ENCODE data around the gene SCCPDH.

SCCPDH gene

GRCh38 chr1:246773213-246773641 lies 49.0 kb downstream of the SCCPDH start:
- peaks cover 3% of the 10 kb centered on the region; the same call in 1 of the 2 replicates for H4K20me1 ChIP-seq (ENCODE audit: insufficient read depth, low read length)
- H3K4me3 ChIP-seq (ENCODE audit: low read length), result no peak overlapping the region
- H3K4me1 ChIP-seq (ENCODE audit: low read length), result peaks cover 13% of the 10 kb centered on the region
- TF ChIP-seq EZH2phosphoT487 (IDR thresholded peaks at IDR 0.05; ENCODE audit: low read depth) (no peak), CTCF (IDR thresholded peaks at IDR 0.05; ENCODE audit: low read depth, low read length) (no peak)
- H3K27ac ChIP-seq (ENCODE audit: low read length), result no peak overlapping the region
- H2AFZ ChIP-seq (ENCODE audit: low read depth, low read length), result no peak overlapping the region
- H3K4me2 ChIP-seq (ENCODE audit: low read length), result peak overlapping the region; percentile 19
- H3K79me2 ChIP-seq (ENCODE audit: low read length), result no peaks in the 10 kb centered on the region
- no peak overlapping the region for H3K9ac ChIP-seq (ENCODE audit: low read length)
- no peaks in the 10 kb centered on the region for H3K27me3 ChIP-seq (ENCODE audit: low read depth, low read length)
- no peaks in the 10 kb centered on the region for H3K9me3 ChIP-seq (ENCODE audit: insufficient read depth, low read length)
- H3K36me3 ChIP-seq (replicated peaks; ENCODE audit: low read depth, low read length), result peaks cover 29% of the 10 kb centered on the region

- H3K27ac ChIP-seq (ENCODE audit: low read length), result no peak overlapping the region
- no peak overlapping the region for H3K9ac ChIP-seq (ENCODE audit: low read length)
- no peak overlapping the region for H3K4me3 ChIP-seq (ENCODE audit: low read length)
- no peak overlapping the region for H3K4me2 ChIP-seq (ENCODE audit: low read length)
- no peaks in the 10 kb centered on the region for H3K79me2 ChIP-seq (ENCODE audit: low read length)
- TF ChIP-seq EZH2phosphoT487 (IDR thresholded peaks at IDR 0.05; ENCODE audit: low read depth) (no peak), CTCF (IDR thresholded peaks at IDR 0.05; ENCODE audit: low read depth, low read length) (no peak)
- no peaks in the 10 kb centered on the region for H3K27me3 ChIP-seq (ENCODE audit: low read depth, low read length)
- peaks cover 25% of the 10 kb centered on the region for H3K36me3 ChIP-seq (replicated peaks; ENCODE audit: low read depth, low read length)
- H4K20me1 ChIP-seq (ENCODE audit: insufficient read depth, low read length), result peaks cover 3% of the 10 kb centered on the region; the same call in 1 of the 2 replicates
- H3K4me1 ChIP-seq (ENCODE audit: low read length), result peaks cover 13% of the 10 kb centered on the region
- H3K9me3 ChIP-seq (ENCODE audit: insufficient read depth, low read length), result no peaks in the 10 kb centered on the region
- H2AFZ ChIP-seq (ENCODE audit: low read depth, low read length), result no peak overlapping the region
These were observed 51.5 kb downstream of the SCCPDH start for GRCh38 chr1:246775531-246776385.

- Histone ChIP-seq H3K9ac (ENCODE audit: low read length) (no peak overlapping the region), H2AFZ (ENCODE audit: low read depth, low read length) (no peak overlapping the region), H3K4me3 (ENCODE audit: low read length) (no peak overlapping the region), H3K79me2 (ENCODE audit: low read length) (no peaks in the 10 kb centered on the region), H3K9me3 (ENCODE audit: insufficient read depth, low read length) (no peaks in the 10 kb centered on the region), H3K27ac (ENCODE audit: low read length) (no peak overlapping the region), H3K27me3 (ENCODE audit: low read depth, low read length) (no peaks in the 10 kb centered on the region), H3K4me2 (ENCODE audit: low read length) (no peak overlapping the region), H3K36me3 (replicated peaks; ENCODE audit: low read depth, low read length) (peaks cover 22% of the 10 kb centered on the region), H4K20me1 (ENCODE audit: insufficient read depth, low read length) (peaks cover 3% of the 10 kb centered on the region; the same call in 1 of the 2 replicates), H3K4me1 (ENCODE audit: low read length) (peaks cover 13% of the 10 kb centered on the region)
- TF ChIP-seq EZH2phosphoT487 (IDR thresholded peaks at IDR 0.05; ENCODE audit: low read depth) (no peak), CTCF (IDR thresholded peaks at IDR 0.05; ENCODE audit: low read depth, low read length) (no peak)
These were observed 52.7 kb downstream of the SCCPDH start for GRCh38 chr1:246776923-246777322.

- TF ChIP-seq CTCF (IDR thresholded peaks at IDR 0.05; ENCODE audit: low read depth, low read length) (no peak), EZH2phosphoT487 (IDR thresholded peaks at IDR 0.05; ENCODE audit: low read depth) (no peak)
- H3K4me1 ChIP-seq (ENCODE audit: low read length), result peaks cover 2% of the 10 kb centered on the region
- H3K27me3 ChIP-seq (ENCODE audit: low read depth, low read length), result no peaks in the 10 kb centered on the region
- no peaks in the 10 kb centered on the region for H3K79me2 ChIP-seq (ENCODE audit: low read length)
- no peak overlapping the region for H3K9ac ChIP-seq (ENCODE audit: low read length)
- H3K27ac ChIP-seq (ENCODE audit: low read length), result no peak overlapping the region
- no peak overlapping the region for H3K4me3 ChIP-seq (ENCODE audit: low read length)
- H4K20me1 ChIP-seq (ENCODE audit: insufficient read depth, low read length), result no peaks in the 10 kb centered on the region
- no peak overlapping the region for H3K4me2 ChIP-seq (ENCODE audit: low read length)
- no peak overlapping the region for H2AFZ ChIP-seq (ENCODE audit: low read depth, low read length)
- H3K9me3 ChIP-seq (ENCODE audit: insufficient read depth, low read length), result no peaks in the 10 kb centered on the region
- peaks cover 17% of the 10 kb centered on the region for H3K36me3 ChIP-seq (replicated peaks; ENCODE audit: low read depth, low read length)
These were observed 54.5 kb downstream of the SCCPDH start for GRCh38 chr1:246778663-246779062.
